Myometrial cell (primary cell): Measurements from ENCODE around the gene DDX59. TPM values are rescaled to one million over a fixed set of nuclear protein-coding genes. Genes with fewer than 3 reads are reported as not detected.

Source experiments
- total RNA-seq: library from RNA; depleted of rRNA; stranded (reverse); fragments of >200 nt; gene quantifications from 2 replicates; pipeline ENCODE4 v1.2.3, GENCODE V29; 2015

The DDX59 gene
- 13.3 and 14.4 TPM in 2 replicates for total RNA-seq

DNA sequence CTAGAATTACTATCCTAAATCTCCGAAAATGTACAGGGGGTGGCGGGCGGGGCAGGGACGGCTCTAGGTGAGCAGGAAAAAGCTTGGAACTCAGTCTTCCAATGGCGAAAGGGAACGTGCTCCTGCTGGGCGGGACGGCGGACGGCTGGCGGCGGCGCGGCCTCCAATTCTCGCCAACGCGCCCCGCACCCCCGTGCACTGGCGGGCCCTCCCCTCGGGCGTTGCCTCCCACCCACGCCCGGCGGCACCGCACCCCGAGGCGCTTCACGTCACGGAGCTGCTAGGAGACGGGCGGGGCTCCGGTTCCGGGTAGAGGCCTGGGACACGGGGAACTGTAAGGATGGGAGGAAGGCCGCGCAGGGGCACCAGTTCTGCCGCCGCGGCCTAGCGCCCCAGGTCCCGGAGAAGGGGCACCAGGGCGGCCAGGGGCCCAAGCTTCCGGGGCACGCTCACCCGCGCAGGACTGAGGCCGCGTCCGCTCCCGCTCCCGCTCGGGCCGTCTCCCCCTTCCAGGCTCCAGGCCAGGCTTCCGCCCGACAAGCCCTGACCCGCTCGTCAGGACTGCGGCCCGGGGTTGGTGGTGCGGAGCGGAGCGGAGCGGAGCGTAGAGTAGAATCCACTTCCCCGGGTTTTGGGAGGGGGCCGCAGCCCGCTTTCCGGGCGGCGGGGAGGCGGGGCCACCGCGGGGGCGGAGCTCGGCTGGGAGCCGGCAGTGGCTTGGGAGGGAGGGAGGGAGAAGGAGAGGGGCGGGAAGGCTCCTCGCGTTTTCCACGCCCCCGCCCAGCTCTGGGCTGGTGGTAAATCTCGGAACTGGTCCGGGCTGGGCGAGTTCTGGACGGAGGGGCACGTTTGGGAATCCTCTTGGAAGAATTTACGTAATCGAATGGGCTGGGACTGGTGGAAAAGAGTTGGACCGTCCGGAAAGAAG is at the start of gene DDX59:
Gene DDX59, minus strand, starts transcription at position 594 of the 928 bp plus-strand sequence. CDS start 3,167 bp downstream, outside the sequence.

DNA sequence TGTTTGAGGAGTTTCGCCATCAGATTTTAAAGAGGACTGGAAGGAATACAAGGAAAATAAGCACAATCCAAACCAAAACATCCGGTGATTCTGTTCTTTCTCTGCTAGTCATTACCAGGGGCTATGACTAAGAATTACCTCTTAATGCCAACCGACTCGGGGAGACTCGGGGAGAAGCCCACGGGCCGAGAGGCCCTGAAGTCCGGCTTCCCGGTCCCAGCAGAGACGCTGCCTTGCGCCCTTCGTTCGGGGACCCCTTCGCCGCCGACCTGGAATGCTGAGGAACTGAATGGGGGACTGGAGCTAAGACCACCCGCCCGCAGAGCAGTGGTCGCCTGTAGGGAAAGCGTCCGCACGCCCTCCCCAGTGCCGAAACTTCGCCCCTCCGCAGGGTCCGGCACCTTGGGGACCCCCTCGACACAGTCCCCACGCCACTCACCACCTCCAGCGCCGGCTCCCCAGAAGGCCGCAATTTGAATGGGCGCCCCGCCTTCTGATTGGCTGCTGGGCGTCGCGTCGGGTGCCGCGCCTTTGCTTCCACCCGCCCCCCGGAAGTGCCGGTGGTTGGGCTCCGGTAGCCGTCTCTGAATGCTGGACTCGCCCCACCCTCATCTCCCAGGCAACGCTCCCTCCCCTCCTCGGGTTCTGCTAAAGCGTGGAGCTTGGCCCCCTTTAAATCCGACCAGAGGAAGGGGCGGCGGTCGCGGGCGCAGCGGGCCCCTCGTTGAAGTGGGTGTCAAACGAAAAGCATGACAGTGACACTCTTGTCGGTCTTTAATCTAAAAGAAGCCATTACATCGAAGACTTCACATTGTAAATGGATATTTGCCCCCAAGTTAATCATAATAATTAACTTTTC is 49.2 kb downstream of the DDX59 start, which contains the start of gene KIF14:
Gene KIF14, minus strand, starts transcription at position 479 of the 859 bp plus-strand sequence. CDS start 2,028 bp downstream, outside the sequence.

Other genes starting within 250 kb of the DDX59 start
- 8.6 and 12.6 TPM in 2 replicates for gene KIF14, start 49.2 kb downstream of the DDX59 start, total RNA-seq
- 10.4 and 12.8 TPM in 2 replicates for gene CAMSAP2, start 69.0 kb upstream of the DDX59 start, total RNA-seq
- gene GPR25, start 203.1 kb upstream of the DDX59 start, total RNA-seq = not detected in 2 replicates
- gene INAVA, start 225.0 kb upstream of the DDX59 start, total RNA-seq = not detected in 2 replicates